ENCODE results near the gene CCDC144A.
"Not testable (repeated sequence)": the region's sequence is repeated elsewhere in the genome, so short reads cannot be mapped to it uniquely, and the experiment has no call there.

CCDC144A gene

DNA sequence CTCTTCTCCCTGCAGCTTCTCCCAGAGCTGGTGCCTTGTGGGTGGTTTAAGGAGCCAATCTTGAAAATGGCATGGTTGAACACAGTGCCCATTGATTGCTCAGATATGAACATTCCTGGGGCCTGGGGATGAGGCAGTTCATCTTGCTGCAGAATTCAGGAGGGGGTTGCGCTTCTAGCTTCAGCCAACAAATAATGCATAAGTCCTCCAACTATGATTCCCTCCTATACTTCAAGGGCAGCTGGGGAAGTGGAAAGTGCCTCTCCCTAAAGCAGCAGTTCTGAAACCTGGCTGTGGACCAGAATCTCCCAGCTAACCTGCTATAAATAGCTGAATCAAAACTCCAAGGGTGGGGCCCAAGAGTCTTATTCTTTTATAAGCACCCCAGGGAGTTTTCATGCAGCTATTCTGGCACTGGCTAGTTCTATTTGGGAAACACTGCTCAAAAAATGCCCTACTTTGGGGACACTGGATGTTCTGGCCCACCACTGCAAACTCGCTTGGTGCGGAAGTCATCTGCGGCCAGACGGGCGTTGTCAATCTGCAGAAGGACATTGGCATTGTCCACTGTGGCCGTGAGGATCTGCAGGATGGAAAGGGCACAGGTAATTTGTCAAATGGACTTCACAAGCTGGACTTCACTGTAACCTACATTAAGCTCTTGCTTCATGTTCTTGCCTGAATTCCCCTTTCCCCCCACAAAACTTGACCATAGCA, 130.3 kb downstream of the CCDC144A start:
- no peak for DNase-seq (ENCODE audit: low read depth)

DNA sequence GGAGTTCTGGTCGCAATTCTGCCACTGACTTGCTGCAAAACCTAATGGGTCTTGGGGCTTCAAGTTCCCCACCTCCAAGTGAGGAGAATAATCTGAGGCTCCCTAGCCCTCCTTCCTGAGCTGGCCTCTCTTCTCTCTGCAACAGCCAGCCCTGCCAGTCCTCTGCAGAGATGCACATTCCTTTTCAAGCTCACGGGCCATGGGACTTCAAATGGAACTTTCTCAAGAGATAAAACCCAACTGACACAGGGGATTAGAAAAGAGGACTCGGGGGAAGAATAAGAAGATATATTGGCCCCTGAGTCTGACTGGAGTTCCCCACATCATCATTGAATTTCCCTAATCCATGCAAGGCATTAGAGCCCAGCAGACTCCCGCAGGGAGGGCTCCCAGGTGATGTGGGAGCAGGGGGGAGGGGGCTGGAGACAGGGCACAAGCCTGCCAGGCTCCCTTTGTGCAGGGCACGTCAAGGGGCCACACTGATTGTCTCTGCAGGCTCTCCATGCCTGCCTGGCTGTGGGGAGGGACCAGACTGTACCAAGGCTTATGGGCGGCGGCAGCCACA, 131.0 kb downstream of the CCDC144A start:
- DNase-seq (ENCODE audit: low read depth): no peak

DNA sequence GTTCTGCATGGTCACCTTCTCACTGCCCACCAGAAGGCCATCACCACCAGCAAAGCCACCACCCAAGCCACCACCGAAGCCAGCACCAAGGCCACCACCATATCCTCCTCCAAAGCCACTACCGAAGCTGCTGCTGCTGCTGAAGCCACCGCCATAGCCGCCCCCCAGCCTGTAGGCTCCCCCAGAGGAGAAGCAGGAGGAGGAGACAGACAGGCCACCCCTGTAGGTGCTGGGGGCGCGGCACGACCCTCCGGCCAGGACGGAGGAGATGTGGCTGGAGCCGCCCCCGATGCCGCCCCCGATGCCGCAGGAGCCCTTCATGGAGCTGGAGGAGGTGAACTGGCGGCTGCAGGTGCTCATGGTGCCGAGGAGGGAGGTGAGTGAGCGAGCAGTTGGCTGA, 132.1 kb downstream of the CCDC144A start:
- not testable (repeated sequence) for DNase-seq (ENCODE audit: low read depth)

DNA sequence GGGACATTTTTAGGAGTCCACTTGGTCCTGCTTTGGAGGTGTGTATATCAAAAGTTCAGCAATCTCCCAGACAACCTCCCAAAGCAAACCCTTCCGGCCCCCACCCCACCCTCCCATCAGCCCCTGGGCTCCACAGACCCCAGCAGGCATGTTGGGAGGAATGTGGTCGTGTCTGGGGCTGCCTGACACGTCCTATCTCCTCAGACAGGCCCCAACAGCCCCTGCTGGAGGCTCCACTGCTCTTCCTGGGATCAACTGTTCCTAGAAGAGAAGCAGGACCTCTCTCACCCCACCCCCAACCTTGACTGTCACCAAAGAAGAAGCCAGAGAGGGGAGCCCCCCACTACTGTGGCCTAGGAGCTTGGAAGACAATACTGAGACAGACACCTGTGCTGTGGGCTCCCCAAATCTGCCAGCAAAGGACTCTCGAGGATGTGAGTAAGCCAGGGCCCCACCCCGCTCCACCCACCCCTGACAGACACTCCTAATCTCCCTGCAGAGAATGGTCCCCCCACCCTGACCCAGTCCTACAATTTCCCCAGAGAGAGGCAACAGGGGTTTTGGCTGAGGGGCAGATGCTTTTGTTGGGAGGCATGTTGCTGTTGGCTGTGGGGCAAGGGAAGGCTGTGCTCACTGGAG, 133.8 kb downstream of the CCDC144A start:
- DNase-seq (ENCODE audit: low read depth): not testable (repeated sequence)
